ENCODE data around the gene TENT4A. TPM values are rescaled to one million over a fixed set of nuclear protein-coding genes. Genes with fewer than 3 reads are reported as not detected.

The TENT4A gene
- total RNA-seq, 2 donors from 2014 or later, result 12.9 to 40.4 TPM

GRCh38 chr5:6723122-6723815, 10.0 kb downstream of the TENT4A start:
- TF ChIP-seq POLR2A (IDR thresholded peaks at IDR 0.05), result no peak
- TF ChIP-seq CTCF (IDR thresholded peaks at IDR 0.05), result no peak
- TF ChIP-seq POLR2AphosphoS5 (IDR thresholded peaks at IDR 0.05), result no peak
- no peaks in the 10 kb centered on the region for H3K9me3 ChIP-seq
- H3K36me3 ChIP-seq, result no peaks in the 10 kb centered on the region
- H3K27ac ChIP-seq, result no peak overlapping the region
- 74% methylated on average over 14 of the region's 14 CpGs for WGBS
- H3K27me3 ChIP-seq (replicated peaks; ENCODE audit: insufficient read depth), result no peaks in the 10 kb centered on the region
- H3K4me1 ChIP-seq (replicated peaks), result peaks cover 3% of the 10 kb centered on the region
- H3K4me3 ChIP-seq, result no peak overlapping the region
- intact Hi-C loops (cut with DNase I), result no loop called here
- DNase-seq (ENCODE audit: low spot score), result no peak

GRCh38 chr5:6723816-6724300, 10.6 kb downstream of the TENT4A start:
- Histone ChIP-seq H3K27ac (no peak overlapping the region), H3K4me3 (no peak overlapping the region), H3K9me3 (no peaks in the 10 kb centered on the region), H3K27me3 (replicated peaks; ENCODE audit: insufficient read depth) (no peaks in the 10 kb centered on the region), H3K4me1 (replicated peaks) (peaks cover 3% of the 10 kb centered on the region), H3K36me3 (no peaks in the 10 kb centered on the region)
- TF ChIP-seq POLR2AphosphoS5 (IDR thresholded peaks at IDR 0.05) (no peak), CTCF (IDR thresholded peaks at IDR 0.05) (no peak), POLR2A (IDR thresholded peaks at IDR 0.05) (no peak)
- DNase-seq (ENCODE audit: low spot score), result no peak
- intact Hi-C loops (cut with DNase I), result no loop called here
- 87% methylated on average over 12 of the region's 12 CpGs for WGBS

GRCh38 chr5:6724321-6724929, 11.2 kb downstream of the TENT4A start:
- Histone ChIP-seq H3K4me1 (replicated peaks) (peaks cover 6% of the 10 kb centered on the region), H3K36me3 (no peaks in the 10 kb centered on the region), H3K9me3 (no peaks in the 10 kb centered on the region), H3K27ac (no peak overlapping the region), H3K27me3 (replicated peaks; ENCODE audit: insufficient read depth) (no peaks in the 10 kb centered on the region), H3K4me3 (no peak overlapping the region)
- TF ChIP-seq CTCF (IDR thresholded peaks at IDR 0.05) (no peak), POLR2AphosphoS5 (IDR thresholded peaks at IDR 0.05) (no peak), POLR2A (IDR thresholded peaks at IDR 0.05) (no peak)
- intact Hi-C loops (cut with DNase I), result no loop called here
- no peak for DNase-seq (ENCODE audit: low spot score)
- WGBS, result 87% methylated on average over 8 of the region's 8 CpGs

- no peak overlapping the region for H3K4me3 ChIP-seq
- no peak for TF ChIP-seq POLR2AphosphoS5 (IDR thresholded peaks at IDR 0.05)
- no peak for TF ChIP-seq CTCF (IDR thresholded peaks at IDR 0.05)
- no peak for TF ChIP-seq POLR2A (IDR thresholded peaks at IDR 0.05)
- no peak for DNase-seq (ENCODE audit: low spot score)
- 83% methylated on average over 4 of the region's 4 CpGs for WGBS
- H3K27ac ChIP-seq, result no peak overlapping the region
- intact Hi-C loops (cut with DNase I), result no loop called here
- no peaks in the 10 kb centered on the region for H3K9me3 ChIP-seq
- no peaks in the 10 kb centered on the region for H3K36me3 ChIP-seq
- H3K27me3 ChIP-seq (replicated peaks; ENCODE audit: insufficient read depth), result no peaks in the 10 kb centered on the region
- H3K4me1 ChIP-seq (replicated peaks), result peaks cover 8% of the 10 kb centered on the region
Observed at GRCh38 chr5:6725421-6725820, 12.2 kb downstream of the TENT4A start.

- Histone ChIP-seq H3K4me3 (no peak overlapping the region), H3K4me1 (replicated peaks) (peaks cover 8% of the 10 kb centered on the region), H3K27me3 (replicated peaks; ENCODE audit: insufficient read depth) (no peaks in the 10 kb centered on the region), H3K9me3 (no peaks in the 10 kb centered on the region), H3K27ac (no peak overlapping the region), H3K36me3 (no peaks in the 10 kb centered on the region)
- 91% methylated on average over 9 of the region's 9 CpGs for WGBS
- TF ChIP-seq POLR2A (IDR thresholded peaks at IDR 0.05), result no peak
- no peak for TF ChIP-seq CTCF (IDR thresholded peaks at IDR 0.05)
- no peak for TF ChIP-seq POLR2AphosphoS5 (IDR thresholded peaks at IDR 0.05)
- no peak for DNase-seq (ENCODE audit: low spot score)
- intact Hi-C loops (cut with DNase I), result no loop called here
Observed at GRCh38 chr5:6726006-6726405, 12.8 kb downstream of the TENT4A start.
